HG02970 (cell line): ENCODE data around the gene TRUB2.
"Not testable (repeated sequence)": the region's sequence is repeated elsewhere in the genome, so short reads cannot be mapped to it uniquely, and the experiment has no call there.

ENCODE experiments used
- ATAC-seq: cut with Tn5 transposase; IDR thresholded peaks from one replicate; pipeline ENCODE4 v1.9.1; 2021; ENCODE audit warnings: mild to moderate bottlenecking, moderate library complexity, moderate number of reproducible peaks; ENCODE audit not compliant: unreplicated experiment, low FRiP score

TRUB2 gene

DNA sequence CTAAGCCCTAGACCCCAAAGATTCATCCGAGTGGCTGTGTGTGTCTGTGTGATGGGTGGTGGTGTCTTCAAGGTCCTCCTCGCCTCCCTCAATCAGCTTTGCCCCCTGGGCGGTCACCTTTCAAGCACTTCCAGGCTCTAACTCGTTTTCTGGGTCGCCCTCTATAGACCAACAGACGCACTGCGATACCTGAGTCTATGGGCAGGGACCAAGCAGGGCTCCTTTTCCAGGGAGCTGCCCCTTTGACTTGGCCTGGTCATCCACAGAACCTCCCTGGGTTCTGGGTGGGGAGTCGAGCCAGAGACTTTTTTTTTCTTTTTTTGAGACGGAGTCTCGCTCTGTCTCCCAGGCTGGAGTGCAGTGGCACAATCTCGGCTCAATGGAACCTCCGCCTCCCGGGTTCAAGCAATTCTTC lies 19.2 kb upstream of the TRUB2 start:
- ATAC-seq = no peak

DNA sequence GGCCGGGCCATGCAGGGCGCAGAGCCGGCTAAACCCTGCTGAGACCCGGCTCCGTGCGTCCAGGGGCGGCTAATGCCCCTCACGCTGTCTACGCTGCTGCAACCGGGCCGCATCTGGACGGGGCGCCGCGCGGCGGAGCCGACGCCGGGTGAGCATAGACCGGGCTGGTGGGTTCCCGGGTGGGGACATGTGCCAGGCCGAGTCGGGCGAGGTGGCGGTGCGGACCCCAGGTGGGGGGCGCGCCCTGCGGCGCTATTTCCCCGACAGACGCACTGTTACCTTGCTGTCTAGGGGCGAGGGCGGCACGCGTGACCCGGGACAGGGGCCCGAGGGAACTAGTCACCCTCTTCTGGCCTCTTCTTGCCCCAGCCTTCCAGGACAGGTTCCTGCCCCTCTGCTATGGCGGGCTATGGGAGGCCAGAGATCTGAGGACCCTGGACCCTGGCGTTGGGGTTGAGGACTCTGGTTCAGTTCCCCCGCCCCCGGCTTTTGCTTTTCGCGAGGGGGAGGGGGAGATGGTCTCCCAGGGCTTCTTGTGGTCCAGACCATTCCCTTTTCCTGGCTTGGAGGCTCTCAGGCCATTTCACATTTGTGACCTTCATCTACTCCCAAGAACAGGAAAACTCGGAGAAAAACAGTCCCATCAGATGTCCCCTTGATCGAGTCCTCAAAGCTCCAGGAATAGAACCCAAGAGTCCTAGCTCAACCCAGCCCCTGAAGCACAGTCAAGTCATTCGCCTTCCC lies 18.6 kb upstream of the TRUB2 start:
- ATAC-seq = peak; percentile 32

DNA sequence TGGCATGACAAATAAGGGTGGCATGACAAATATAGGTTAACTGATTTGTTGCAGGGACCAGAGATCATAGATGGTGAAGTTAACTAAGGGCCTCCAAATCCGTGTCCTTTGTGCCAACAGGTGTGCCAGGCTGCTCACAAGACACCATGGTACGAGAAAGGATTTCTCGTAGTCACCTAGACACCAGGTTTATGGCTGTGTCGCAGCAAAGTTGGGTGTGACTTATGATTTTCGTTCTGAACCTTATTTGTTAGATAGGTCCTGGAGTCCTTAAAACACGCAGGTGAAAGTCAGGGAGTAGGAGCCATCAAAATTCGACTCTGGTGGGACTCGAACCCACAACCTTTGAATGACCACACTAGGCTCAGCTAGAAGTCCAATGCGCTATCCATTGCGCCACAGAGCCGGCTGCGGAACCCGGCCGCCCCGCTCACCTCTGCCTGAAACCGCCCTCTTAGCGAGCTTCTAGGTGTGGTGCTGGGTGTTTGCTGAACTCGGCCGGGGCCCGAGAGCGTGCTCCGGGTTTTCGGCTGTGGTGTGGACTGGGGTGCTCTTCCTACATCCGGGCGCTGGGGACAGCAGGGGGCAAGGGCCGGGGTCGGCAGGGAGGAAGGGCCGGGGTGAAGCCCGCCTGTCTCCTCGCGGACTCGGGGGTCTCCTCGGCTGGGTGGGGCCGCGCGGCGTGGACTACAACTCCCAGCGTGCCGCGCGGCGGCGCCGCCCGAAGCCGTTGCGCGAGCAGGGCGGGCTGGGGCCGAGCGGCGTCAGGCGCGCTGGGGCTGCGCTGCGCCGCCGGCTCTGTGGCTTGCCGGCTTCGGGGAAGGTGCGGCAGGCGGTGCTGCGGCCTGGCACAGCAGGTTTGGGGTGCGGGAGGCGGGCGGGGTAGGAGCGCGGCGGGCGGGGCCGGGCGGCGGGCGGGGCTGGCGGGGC lies 17.8 kb upstream of the TRUB2 start, which contains the start of gene SLC27A4:
SLC27A4 (plus strand) TSS at position 767 of the 930 bp plus-strand sequence. CDS start 2,606 bp downstream, outside the sequence.
- ATAC-seq = peak; percentile 79

DNA sequence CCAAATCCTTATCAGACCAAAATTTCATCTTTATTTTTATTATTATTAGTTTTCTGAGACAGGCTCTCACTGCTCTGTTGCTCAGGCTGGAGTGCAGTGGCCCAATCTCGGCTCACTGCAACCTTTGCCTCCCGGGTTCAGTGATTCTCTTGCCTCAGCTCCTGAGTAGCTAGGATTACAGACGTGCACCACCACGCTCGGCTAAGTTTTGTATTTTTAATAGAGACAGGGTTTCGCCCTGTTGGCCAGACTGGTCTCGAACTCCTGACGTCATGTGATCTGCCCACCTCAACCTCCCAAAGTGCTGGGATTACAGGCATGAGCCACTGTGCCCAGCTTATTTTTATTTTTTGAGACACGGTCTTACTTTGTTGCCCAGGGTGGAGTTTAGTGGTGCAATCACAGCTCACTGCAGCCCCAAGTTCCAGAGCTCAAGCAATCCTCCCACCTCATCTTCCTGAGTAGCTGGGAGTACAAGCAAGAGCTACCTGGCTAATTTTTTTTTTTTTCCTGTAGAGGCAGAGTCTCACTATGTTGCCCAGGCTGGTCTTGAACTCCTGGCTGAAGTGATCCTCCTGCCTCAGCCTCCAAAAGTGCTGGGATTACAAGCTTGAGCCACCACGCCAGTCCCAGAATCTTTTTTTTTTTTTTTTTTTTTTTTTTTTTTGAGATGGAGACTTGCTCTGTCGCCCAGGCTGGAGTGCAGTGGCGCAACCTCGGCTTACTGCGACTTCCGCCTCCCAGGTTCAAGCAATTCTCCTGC lies 16.8 kb upstream of the TRUB2 start:
- ATAC-seq = not testable (repeated sequence)

DNA sequence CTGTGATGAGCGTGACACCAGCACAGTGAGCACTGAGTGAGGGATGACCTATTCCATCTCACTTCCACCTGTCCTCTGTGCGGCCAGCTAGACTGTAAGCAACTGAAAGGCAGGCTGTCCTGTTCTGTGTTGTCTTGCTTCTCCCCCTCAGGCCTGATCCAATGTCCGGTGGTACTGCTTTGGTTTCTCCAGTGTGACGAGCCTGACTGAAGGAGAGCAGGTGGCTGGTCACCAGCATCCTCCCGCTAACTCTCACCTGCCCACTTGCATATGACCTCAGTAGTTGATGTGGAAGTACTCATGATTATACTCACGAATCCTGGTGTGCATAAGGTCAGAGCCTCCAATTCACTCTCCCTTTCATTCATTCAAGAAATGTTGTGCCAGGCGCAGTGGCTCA lies 15.7 kb upstream of the TRUB2 start:
- ATAC-seq = no peak

DNA sequence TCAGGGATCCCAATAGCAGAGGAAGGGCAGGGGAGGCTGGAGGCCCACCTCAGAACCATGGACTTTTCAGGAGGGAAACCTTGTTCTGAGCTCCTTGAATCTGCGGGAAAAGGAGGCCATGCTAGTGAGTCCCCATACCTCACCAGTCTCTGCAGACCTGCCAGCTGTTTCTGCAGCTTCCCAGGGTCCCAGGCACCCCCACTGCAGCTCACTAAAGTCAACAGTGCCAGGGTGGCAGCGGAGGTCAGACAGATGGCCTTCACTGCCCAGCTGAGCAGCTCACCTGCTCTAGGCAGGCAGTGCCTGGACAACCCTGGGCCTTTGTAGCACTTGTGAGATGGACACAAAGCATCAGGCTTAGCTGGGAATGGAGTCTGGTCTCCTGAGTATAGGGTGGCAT lies 13.7 kb upstream of the TRUB2 start:
- no peak for ATAC-seq

DNA sequence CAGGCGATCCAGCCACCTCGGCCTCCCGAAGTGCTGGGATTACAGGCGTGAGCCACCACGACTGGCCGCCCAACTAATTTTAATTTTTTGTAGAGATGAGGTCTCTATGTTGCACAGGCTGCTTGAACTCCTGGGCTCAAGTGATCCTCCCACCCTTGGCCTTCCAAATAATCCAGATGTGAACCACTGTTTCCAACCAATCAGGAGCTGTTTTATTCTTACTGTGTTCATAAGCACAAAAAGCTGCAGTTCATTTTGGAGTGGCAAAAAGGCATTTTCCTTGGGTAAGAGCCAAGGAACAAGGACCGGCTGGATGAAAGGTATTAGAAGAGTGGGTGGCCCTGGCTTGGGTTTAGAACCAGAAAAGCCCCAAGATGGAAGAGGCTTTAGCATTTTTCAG lies 12.9 kb upstream of the TRUB2 start:
- no peak for ATAC-seq

DNA sequence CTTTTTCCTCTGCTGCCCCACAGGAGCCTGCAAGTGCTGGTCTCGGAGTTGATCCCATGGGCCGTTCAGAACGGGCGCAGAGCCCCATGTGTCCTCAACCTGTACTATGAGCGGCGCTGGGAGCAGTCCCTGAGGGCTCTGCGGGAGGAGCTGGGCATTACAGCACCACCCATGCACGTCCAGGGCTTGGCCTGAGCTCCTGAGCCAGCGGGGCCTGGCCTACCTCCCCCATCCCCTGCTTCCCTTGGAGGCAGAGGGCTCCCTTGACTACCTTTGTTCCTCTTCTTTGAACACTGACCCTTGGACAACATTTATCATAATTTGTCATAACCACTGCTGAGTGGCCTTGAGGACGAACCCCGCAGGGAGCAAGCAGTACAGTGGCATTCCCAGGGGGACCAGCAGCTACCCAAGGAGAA lies 11.2 kb upstream of the TRUB2 start:
- ATAC-seq = no peak

DNA sequence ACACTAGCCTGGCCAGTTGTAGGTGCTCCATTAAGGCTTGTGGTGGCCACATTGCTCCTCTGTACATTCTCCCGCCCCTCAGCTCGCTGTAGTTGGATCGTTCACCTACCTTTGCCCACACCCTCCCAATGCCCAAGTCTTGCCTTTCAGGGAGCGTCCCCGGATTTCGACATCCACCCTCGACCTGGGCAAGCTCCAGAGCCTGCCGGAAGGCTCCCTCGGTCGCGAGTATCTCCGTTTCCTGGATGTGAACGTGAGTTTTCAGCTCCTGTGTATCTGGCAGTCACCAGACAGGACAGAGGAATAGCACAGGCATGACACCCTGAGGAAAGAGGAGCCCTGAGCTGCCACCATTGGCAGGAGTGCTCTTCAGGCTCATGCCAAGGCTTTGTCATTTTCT lies 3.4 kb upstream of the TRUB2 start:
- no peak for ATAC-seq

DNA sequence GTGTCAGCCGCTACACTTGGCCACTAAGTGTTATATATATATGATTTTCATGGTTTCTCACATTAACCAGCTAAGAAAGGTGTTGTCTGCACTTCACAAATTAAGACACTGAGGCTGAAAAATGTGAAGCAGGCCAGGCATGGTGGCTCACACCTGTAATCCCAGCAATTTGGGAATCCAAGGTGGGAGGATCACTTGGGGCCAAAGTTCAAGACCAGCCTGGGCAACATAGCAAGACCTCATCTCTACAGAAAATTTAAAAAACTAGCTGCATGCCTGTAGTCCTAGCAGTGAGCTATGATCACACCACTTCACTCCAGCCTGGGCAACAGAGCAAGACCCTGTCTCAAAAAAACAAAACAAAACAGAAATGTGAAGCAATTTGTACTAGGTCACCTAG lies 2.2 kb upstream of the TRUB2 start:
- no peak for ATAC-seq

DNA sequence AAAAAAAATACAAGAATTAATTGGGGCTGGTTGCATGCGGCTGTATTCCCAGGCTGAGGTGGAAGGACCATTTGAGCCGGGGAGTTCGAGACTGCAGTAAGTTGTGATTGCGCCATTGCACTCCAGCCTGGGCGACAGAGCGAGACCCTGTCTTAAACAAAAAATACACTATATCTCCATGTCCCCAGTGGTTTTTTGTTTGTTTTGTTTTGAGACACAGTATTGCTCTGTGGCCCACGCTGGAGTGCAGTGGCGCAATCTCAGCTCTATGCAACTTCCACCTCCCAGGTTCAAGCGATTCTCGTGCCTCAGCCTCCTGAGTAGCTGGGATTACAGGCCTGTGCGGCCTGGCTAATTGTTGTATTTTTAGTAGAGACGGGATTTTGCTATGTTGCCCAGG lies 1.5 kb upstream of the TRUB2 start:
- ATAC-seq = no peak

DNA sequence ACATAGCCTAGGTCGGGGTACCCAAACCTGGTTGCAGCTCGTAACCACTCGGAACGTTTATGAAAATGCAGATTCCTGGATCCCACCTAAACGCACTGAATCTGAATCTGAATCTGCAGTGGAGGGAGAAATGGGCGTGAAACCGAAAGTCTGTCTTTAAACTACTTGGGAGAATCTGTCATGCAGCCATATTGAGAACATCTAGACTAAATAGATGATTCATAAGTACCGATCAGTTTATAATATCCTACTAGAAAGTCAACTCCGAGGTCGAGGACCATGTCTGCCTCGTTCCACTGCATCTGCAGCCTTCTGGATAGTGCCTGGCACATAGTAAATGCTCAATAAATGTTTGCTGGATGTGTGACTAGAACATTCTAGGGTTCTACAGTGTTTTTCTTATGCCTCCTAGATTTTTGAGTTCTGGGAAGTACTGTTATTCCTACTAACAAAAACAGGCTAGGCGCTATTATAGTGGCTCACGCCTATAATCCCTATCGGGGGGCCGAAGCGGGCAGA lies 1.0 kb upstream of the TRUB2 start:
- ATAC-seq = no peak

DNA sequence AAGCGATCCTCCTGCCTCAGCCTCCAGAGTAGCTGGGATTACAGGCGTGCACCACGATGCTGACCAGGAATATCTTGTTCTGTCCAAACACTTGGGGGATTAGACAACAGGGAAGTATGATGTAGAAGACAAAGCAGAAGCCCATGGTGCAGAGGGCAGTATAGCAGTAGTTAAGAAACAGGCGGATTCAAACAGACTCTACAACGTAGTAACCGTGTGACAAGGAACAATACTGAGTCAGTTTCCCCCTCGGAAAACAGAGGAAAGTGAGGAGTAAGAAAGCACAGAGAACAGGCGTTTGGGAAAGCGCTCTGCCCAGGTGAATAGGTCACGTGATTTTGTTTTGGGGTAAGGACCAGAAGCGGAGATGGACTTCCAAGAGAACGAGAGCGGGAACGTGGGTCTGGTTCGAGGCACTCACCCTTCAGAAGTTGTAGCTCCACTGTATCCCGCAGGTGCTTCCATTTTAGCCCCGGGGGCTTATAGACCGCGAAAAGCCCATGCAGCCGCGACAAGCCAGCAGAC lies 306 bp downstream of the TRUB2 start:
- ATAC-seq = peak; percentile 15

DNA sequence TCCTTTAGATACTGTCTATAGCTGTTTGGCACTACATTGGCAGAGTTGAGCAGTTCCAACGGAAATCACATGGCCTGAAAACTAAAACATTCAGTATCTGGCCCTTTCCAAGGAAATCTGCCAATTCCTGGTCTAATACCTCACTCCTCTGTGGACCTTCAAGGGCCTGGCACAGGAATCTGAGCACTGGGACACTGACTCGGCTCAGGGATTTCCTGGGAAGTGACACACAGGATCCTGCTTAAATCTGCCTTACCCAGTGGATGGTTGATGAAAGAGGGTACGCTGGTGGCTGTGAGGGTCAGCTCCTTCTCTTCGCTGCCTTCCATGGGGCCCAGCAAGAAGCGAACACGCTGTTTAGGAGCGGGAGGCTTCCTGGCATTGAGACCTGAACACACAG lies 904 bp downstream of the TRUB2 start:
- no peak for ATAC-seq

DNA sequence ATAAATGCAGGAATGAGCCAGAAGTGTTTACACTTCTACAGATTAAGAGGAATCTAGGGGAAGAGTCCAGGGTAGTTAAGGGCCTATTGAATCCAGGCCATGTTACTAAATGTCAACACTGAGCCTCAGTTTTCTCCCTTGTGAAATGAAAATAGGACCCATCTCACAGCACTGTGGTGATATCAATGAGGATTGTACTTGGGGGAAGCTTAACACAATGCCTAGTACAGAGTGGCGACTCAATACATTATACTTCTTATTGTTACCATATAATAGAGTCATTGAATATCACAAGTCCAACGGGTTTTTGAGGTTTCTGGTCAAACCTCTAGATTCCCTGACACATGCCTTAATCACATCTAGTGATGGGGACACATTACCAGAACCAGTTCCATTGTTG lies 4.6 kb downstream of the TRUB2 start:
- no peak for ATAC-seq

DNA sequence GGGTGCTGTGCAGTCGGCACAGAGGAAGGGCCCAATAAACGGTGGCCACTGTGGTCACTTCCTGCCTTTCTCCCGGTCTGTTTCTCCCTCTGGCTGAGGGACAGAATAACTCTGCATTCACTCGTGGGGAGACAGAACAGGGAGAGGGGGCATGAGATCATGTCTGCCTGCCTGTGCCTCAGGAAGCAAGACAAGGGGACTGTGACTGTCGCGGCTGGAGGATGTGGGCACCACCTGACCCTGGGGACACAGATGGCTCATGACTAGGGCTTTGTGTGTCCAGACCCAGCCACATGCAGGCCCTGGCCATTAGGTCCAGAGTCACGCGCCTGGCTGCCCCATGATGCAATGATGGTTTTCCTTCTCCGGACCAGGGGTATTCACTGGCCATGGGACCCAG lies 5.8 kb downstream of the TRUB2 start:
- no peak for ATAC-seq

DNA sequence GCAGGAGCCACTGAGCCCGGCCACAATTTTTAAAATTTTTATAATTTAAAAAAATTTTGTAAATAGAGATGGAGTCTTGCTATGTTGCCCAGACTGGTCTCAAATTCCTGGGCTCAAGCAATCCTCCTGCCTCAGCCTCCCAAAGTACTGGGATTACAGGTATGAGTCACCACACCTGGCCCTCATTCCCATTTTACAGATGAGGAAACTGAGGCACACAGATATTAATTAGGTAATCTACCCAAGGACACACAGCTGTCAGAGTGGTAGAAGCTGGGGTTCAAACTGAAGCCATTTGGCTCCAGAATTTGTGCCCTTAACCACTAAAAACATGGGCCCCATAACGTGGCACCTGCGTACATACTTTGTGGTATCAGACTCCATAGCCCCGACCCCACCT lies 7.5 kb downstream of the TRUB2 start:
- no peak for ATAC-seq

DNA sequence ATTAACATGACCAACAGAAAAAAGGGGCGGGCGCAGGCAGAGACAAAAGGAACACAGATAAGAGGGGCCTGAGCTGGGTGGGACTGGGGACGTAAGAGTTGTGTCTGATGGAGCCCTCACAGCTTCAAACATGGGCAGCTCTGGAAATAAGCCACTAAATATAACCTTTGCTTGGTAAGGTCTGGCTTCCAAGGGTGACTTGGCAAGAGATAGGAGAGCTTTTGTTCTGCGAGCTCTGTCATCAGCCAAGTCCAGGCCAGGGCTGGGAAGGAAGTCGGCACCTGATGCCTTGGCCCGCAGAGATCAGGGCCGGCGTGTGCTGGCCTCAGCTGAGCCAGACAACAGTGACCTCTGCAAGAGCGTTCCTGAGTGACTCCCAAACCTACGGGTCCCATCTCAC lies 11.8 kb downstream of the TRUB2 start:
- no peak for ATAC-seq

DNA sequence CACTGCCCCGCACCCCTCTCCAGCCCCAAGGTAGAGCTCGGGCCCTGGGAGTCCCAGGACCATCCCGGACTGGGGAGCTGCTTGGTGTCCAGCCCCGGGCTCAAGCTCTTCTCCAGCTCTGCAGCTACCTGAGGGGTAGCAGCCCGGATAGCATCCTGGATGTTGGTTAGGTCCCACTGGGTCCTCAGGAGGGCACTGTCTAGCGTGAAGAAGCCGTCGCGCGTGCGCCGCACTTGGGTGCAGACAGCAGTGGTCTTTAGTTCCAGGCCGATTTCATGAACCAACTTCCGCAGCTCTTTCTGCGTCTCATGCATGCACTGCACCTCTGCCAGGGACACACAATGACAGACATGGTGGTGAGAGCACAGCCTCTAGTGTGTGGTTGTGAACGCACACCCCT lies 12.7 kb downstream of the TRUB2 start:
- no peak for ATAC-seq

DNA sequence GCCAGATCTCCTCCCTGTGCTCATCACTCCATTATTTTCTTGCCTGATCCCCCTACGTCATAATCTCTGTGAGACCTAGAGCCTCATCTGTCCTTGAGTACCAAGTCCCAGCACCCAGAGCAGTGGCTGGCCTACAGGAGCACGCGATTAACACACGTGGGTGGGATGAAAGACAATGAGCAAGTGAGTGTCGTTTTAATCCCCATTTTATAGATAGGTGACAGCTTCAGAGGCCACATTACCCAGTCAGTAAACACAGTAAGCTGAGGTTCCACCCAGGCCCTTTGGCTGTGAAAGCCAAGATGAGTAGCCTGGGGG lies 17.3 kb downstream of the TRUB2 start:
- ATAC-seq = no peak
